ENCODE results near the gene NRXN3. TPM values are rescaled to one million over a fixed set of nuclear protein-coding genes. Genes with fewer than 3 reads are reported as not detected.

Gene NRXN3
- total and polyA plus RNA-seq, 2 donors (not counting 1 experiment from before 2014, with no cell fraction given) = 0.83 to 34.6 TPM

- no peaks in the 10 kb centered on the region for H3K4me1 ChIP-seq (ENCODE audit: control insufficient read depth, extremely low read depth, insufficient read depth, low read length)
- H3K27me3 ChIP-seq (ENCODE audit: control insufficient read depth, insufficient read depth, low read length) = no peaks in the 10 kb centered on the region
- no peak overlapping the region for H2AFZ ChIP-seq (ENCODE audit: low read length)
- H3K9ac ChIP-seq (ENCODE audit: insufficient read depth, low read length) = no peak overlapping the region
- H3K4me2 ChIP-seq (ENCODE audit: extremely low read depth, insufficient read depth, low read length) = no peak overlapping the region
- H3K36me3 ChIP-seq (ENCODE audit: control insufficient read depth, insufficient read depth, low read length) = no peaks in the 10 kb centered on the region
- H3K9me3 ChIP-seq (ENCODE audit: control insufficient read depth, insufficient read depth, low read depth, low read length) = no peaks in the 10 kb centered on the region
- H4K20me1 ChIP-seq (ENCODE audit: control insufficient read depth, extremely low read depth, insufficient read depth, low read length) = no peaks in the 10 kb centered on the region
- no peak for DNase-seq (ENCODE audit: low read depth in 2 of 2)
- no peaks in the 10 kb centered on the region for H3K79me2 ChIP-seq (ENCODE audit: control insufficient read depth, insufficient read depth, low read length)
- no peak overlapping the region for H3K27ac ChIP-seq (ENCODE audit: insufficient read depth, low read length)
- no peak overlapping the region for H3K4me3 ChIP-seq (replicated peaks in 1 of 4; ENCODE audit: control extremely low read depth in 1 of 4, insufficient read depth in 1 of 4, low read depth in 3 of 4, low read length in 4 of 4)
- TF ChIP-seq CTCF (conservative IDR thresholded peaks at IDR 0.05 in 1 of 2, IDR thresholded peaks at IDR 0.05 in 1 of 2; ENCODE audit: low read depth in 1 of 2, low read length in 2 of 2) = no peak
- TF ChIP-seq EZH2 (IDR thresholded peaks at IDR 0.05; ENCODE audit: low read length, missing control alignments) = no peak
Measured at GRCh38 chr14:79295385-79295784, 1125.2 kb downstream of the NRXN3 start.

- Histone ChIP-seq H3K79me2 (ENCODE audit: control insufficient read depth, insufficient read depth, low read length) (no peaks in the 10 kb centered on the region), H3K27me3 (ENCODE audit: control insufficient read depth, insufficient read depth, low read length) (no peaks in the 10 kb centered on the region), H3K9me3 (ENCODE audit: control insufficient read depth, insufficient read depth, low read depth, low read length) (no peaks in the 10 kb centered on the region), H2AFZ (ENCODE audit: low read length) (no peak overlapping the region), H3K4me2 (ENCODE audit: extremely low read depth, insufficient read depth, low read length) (no peak overlapping the region), H3K4me1 (ENCODE audit: control insufficient read depth, extremely low read depth, insufficient read depth, low read length) (no peaks in the 10 kb centered on the region), H3K4me3 (replicated peaks in 1 of 4; ENCODE audit: control extremely low read depth in 1 of 4, insufficient read depth in 1 of 4, low read depth in 3 of 4, low read length in 4 of 4) (no peak overlapping the region), H3K36me3 (ENCODE audit: control insufficient read depth, insufficient read depth, low read length) (no peaks in the 10 kb centered on the region), H3K27ac (ENCODE audit: insufficient read depth, low read length) (no peak overlapping the region), H3K9ac (ENCODE audit: insufficient read depth, low read length) (no peak overlapping the region), H4K20me1 (ENCODE audit: control insufficient read depth, extremely low read depth, insufficient read depth, low read length) (no peaks in the 10 kb centered on the region)
- no peak for TF ChIP-seq EZH2 (IDR thresholded peaks at IDR 0.05; ENCODE audit: low read length, missing control alignments)
- TF ChIP-seq CTCF (conservative IDR thresholded peaks at IDR 0.05 in 1 of 2, IDR thresholded peaks at IDR 0.05 in 1 of 2; ENCODE audit: low read depth in 1 of 2, low read length in 2 of 2) = no peak
- no peak for DNase-seq (ENCODE audit: low read depth in 2 of 2)
Measured at GRCh38 chr14:79298373-79298772, 1128.2 kb downstream of the NRXN3 start.

- Histone ChIP-seq H3K36me3 (ENCODE audit: control insufficient read depth, insufficient read depth, low read length) (no peaks in the 10 kb centered on the region), H3K9me3 (ENCODE audit: control insufficient read depth, insufficient read depth, low read depth, low read length) (no peaks in the 10 kb centered on the region), H4K20me1 (ENCODE audit: control insufficient read depth, extremely low read depth, insufficient read depth, low read length) (no peaks in the 10 kb centered on the region), H3K27ac (ENCODE audit: insufficient read depth, low read length) (no peak overlapping the region), H3K79me2 (ENCODE audit: control insufficient read depth, insufficient read depth, low read length) (no peaks in the 10 kb centered on the region), H3K4me1 (ENCODE audit: control insufficient read depth, extremely low read depth, insufficient read depth, low read length) (no peaks in the 10 kb centered on the region), H3K27me3 (ENCODE audit: control insufficient read depth, insufficient read depth, low read length) (no peaks in the 10 kb centered on the region), H3K4me2 (ENCODE audit: extremely low read depth, insufficient read depth, low read length) (no peak overlapping the region), H2AFZ (ENCODE audit: low read length) (no peak overlapping the region), H3K4me3 (replicated peaks in 1 of 4; ENCODE audit: control extremely low read depth in 1 of 4, insufficient read depth in 1 of 4, low read depth in 3 of 4, low read length in 4 of 4) (no peak overlapping the region), H3K9ac (ENCODE audit: insufficient read depth, low read length) (no peak overlapping the region)
- TF ChIP-seq EZH2 (IDR thresholded peaks at IDR 0.05; ENCODE audit: low read length, missing control alignments) = no peak
- TF ChIP-seq CTCF (conservative IDR thresholded peaks at IDR 0.05 in 1 of 2, IDR thresholded peaks at IDR 0.05 in 1 of 2; ENCODE audit: low read depth in 1 of 2, low read length in 2 of 2) = no peak
- DNase-seq (ENCODE audit: low read depth in 2 of 2) = no peak
Measured at GRCh38 chr14:79299162-79299561, 1129.0 kb downstream of the NRXN3 start.

Measured in fibroblast of lung (primary cell).